GM18873 (cell line): ENCODE data around the gene ZNF644.
"Not testable (repeated sequence)": the region's sequence is repeated elsewhere in the genome, so short reads cannot be mapped to it uniquely, and the experiment has no call there.

ENCODE experiments used
- ATAC-seq: cut with Tn5 transposase; IDR thresholded peaks from one replicate; pipeline ENCODE4 v1.9.1; 2021; ENCODE audit warnings: mild to moderate bottlenecking, moderate library complexity, moderate number of reproducible peaks; ENCODE audit not compliant: unreplicated experiment, low FRiP score

Gene ZNF644

DNA sequence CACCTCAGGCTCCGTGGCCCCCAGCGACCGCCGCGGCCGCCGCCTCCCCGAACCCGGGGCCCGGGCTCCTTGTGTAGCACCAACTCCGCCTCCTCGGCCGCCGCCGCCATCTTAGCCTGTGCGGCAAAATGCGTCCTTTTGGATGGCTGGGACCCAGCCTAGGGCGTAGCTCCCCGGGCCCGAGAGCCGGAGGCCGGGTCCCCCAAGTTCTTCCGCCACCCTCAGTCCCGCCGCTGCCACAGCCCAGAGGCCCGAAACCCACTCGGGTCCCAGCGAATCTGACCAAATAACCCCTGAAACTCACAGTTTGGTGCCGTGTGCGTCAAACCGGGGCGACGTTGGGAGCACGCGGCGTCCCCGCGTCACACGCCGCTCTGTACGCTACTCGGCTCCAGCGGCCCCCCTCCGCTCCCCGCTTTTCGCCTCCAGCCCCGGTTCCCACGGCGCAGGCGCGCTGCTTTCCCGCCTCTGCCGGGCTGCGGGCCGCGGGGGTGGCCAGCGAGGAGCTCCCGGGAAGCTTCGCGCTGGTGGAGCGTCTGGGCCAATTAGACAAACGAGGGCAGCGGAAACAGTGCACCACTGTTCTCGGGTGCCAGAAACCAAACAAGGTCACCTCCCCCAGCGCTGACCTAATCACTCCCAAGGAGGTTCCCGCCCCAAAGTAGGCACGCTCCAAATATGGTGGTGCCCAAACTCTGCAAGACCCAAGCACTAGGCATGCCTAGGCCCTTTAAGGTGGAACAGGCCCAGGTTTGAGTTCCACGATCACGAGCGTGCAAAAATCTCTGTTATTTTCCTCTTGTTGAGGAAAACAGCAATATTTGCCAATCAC lies at the start of gene ZNF644:
TSS of gene ZNF644 (minus strand) at position 350 of the 832 bp plus-strand sequence. CDS start 39,682 bp downstream, outside the sequence.
- ATAC-seq, result peak; percentile 89

DNA sequence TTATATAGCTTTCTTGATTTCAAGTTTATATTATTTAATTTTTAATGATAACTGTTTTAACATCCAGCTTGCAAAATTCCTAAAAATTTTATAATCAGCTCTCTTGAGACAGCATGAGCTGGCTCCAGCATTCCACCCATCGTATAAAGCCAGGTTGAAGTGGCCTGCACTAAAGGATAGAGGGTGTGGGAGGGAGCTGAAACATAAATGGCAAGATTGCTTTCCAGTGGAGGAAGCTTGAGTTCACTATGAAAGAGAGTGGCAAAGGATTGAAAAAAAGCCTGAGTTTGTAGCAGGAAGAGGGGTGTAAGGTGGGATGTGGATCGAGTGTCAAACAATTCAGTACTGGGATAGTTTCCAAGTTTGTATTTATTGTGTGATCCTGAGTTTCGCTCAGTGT lies 48.5 kb upstream of the ZNF644 start:
- ATAC-seq, result no peak

DNA sequence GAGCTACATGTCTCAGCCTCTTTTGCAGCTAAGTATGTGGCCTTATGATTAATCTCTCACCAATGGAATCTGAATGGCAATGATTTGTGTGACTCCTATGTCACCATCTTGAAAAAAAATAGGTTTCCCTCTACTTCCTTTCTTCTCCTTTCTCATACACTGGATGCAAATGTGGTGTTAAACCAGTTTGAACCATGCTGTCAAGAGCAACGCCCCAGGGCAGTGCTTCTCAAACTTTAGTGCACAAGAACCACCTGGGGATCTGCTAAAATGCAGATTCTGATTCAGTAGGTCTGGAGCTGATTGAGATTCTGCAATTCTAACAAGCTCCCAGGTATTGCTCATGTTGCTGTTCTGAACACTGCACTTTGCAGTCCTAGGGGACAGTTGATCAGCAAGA lies 44.7 kb upstream of the ZNF644 start:
- ATAC-seq, result no peak

DNA sequence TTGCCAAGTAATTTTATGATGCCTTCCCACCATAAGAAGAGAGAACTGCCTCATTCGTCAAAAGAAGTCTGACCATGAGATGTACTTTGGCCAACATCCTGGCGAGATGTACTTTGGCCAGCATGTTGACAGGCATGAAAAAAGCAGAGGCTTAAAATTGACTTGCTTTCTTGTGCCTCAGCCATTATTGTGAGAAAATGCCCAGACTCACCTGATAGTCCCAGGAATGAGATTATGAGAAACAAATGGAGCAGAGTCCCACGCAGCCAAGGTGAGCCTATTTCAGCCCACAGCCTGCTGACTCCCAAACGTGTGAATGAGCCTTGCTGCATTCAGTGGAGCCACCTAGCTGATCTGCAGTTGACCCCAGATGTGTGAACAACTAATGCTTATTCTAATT lies 43.5 kb upstream of the ZNF644 start:
- ATAC-seq, result no peak

DNA sequence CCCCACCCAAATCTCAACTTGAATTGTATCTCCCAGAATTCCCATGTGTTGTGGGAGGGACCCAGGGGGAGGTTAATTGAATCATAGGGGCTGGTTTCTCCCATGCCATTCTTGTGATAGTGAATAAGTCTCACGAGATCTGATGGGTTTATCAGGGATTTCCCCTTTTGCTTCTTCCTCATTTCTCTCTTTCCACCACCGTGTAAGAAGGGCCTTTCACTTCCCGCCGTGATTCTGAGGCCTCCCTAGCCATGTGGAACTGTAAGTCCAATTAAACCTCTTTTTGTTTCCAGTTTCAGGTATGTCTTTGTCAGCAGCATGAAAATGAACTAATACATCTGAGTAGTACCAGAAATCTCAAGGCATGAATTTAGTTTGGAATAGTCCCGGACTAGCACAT lies 41.6 kb upstream of the ZNF644 start:
- ATAC-seq, result not testable (repeated sequence)

DNA sequence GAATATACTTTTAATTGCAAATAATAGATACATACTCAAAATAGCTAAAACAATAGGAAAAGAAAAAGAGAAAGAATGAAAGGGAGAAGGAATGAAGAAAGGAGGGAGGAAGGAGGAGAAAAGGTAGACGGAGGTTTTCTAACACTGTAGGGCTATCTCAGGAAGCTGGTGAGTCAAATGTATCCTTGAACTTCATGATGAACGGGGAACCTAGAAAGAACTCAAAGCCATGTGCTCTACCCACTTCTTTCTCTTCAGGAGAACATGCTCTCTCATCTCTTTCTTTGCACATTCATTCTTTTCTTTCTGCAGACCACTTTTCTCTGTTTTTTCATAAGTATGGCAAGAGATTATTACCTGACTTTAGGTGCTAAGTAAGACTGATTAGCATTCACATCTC lies 37.3 kb upstream of the ZNF644 start:
- no peak for ATAC-seq

DNA sequence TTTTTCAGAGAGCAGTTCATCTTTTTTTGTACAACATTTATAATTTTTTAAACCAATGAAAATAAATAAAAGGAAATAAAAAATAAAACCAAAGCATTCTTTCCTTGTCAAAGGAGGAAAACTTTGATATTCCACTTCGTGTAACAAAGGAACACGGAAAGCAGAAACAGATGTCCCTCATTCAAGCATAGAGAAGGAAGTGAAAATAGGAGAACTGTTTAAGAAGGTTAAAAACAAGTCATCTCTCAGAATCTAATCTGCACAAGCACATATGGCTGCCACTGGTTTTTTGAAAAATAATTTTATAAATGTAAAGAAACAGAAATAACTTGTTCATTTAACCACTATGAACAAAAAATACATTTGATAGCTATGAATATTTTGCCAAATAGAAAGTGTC lies 35.9 kb upstream of the ZNF644 start:
- no peak for ATAC-seq

DNA sequence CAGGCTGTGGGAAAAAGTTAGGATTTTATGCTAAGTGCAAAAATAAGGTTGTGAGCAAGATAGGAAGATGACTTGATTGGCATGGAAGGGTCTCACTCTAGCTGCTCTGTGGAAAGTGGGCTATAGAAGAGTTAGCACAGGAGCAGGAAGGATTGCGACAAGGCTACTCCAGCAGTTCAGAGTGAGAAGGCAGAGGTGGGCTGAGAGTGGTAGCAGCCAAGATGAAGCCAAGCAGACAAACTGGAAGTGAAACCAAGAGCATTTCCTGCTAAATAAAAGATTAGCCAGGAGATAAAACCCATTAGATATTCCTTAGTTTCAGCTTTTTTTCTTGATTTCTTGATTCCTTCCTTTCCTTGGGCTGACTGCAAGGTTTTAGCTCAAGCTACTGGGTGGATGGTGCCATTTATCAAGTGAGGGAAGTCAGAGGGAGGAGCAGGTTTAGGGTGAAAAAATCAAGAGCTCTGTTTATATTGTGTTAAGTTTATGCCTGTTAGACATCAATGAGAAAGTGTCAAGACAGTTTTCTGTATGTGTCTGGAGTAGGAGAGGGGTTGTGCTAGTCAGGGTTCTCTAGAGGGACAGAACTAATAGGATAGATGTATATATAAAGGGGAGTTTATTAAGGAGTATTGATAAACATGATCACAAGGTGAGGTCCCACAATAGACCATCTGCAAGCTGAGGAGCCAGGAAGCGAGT lies 33.1 kb upstream of the ZNF644 start:
- peak; percentile 78 for ATAC-seq

DNA sequence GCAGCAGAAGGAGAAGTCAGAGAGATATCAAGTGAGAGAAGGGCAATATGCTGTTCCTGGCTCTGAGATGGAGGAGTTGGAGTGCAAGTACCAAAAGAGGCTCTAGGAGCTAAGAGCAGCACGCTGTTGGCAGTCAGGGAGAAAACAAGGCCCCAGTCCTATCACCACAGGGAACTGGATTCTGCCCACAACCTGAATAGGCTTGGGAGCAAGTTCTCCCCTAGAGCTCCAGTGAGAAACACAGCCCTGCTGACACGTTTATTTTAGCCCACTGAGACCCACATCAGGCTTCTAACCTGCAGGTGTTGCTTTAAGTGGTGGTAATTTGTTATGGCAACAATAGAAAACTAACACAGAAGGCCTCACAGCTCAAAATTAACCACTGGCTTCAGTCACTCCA lies 31.8 kb upstream of the ZNF644 start:
- no peak for ATAC-seq

DNA sequence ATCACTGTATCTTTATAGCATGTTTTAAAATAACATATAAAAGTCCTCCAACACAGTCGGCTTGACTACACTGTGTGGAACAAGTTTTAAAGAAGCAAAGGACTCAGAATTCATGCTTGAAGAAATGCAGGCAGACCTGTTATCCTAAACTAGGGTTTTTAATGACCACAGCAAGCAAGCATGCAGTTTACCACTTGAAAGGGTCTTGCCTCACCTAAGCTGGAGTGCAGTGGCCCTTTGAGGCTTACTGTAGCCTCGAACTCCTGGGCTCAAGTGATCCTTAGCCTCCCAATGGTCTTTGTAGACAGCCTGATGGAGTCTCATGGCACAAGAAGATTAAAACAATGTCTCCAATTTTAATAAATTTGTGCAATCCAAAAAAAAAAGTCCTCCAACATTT lies 27.7 kb upstream of the ZNF644 start:
- ATAC-seq, result not testable (repeated sequence)

DNA sequence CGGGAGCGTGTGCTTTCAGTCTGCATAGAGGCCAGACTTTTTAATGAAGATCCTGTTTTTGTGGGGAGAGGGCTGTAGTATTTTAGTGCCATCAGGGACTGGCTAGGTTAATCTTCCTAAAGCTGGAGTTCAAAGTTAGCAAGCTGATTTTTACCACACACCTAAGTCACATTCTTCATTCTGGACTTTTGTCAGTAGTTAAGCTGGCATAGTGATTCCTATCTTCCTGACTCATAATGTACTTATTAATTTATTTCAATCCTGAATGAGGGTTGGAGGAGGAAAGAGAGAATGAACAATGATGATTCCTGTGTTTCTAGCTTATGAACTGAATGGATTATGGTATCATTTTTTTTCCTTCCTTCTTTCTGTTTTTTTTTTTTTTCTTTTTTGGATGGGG lies 24.9 kb upstream of the ZNF644 start:
- ATAC-seq, result no peak

DNA sequence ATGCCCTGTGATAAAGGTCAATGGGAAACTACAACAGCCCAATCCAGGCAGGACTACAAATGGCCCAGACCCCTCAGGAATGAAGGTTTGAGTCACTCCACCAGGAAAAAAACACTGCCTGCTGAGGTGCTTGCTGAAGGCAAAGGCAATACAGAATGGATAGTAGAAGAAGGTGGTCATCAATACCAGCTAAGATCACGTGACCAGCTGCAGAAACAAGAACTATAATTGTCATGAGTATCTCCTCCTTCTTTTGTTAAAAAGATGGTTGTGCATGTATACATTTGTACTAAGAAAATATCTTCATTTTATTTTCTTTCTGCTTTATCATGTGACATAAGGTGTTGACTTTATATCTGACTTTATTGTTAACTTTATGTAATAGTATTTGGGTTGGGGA lies 23.4 kb upstream of the ZNF644 start:
- no peak for ATAC-seq

DNA sequence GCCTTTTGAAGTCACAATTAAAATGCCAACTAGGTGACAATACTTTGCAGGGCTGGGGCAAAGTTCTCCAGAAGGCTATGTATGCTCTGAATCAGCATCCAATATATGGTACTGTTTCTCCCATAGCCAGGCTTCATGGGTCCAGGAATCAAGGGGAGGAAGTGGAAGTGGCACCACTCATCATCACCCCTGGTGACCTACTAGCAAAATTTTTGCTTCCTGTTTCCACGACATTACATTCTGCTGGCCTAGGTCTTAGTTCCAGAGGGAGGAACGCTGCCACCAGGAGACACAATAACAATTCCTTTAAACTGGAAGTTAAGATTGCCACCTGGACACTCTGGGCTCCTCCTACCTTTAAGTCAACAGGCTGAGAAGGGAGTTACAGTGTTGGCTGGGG lies 22.9 kb upstream of the ZNF644 start:
- not testable (repeated sequence) for ATAC-seq

DNA sequence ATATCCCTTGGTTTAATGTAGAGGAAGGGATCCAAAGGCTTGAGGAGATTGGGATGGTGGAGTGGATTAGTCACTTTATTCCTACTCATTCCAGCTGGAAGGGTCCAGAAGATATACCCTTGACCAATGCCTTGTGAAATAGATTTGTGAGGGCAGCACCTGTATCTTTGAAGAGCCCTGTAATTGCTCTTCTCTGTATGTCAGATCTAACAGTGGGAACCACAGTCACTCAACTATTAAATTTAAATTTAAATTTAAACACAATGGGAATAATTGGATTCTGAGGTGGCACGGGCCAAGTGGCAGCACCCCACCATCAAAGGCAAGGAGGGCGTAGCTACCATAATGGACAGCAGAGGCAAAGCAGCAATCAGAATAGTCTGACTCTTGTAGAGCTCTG lies 20.5 kb upstream of the ZNF644 start:
- ATAC-seq, result not testable (repeated sequence)

DNA sequence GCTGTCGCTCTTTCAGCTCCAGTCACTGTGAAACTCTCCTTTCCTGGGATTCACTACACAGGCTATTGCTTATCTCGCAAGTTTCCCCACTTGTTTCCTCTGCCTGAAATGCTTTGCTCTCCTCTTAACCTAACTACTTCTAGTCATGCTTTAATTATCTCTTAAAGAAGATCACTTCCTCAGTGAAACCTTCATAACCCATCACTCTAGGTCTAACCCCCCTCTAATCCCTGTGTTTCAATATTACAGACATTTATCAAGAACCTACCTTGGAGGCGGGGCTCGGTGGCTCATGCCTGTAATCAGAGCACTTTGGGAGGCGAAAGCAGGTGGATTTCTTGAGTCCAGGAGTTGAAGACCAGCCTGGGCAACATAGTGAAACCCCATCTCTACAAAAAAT lies 16.7 kb upstream of the ZNF644 start:
- no peak for ATAC-seq

DNA sequence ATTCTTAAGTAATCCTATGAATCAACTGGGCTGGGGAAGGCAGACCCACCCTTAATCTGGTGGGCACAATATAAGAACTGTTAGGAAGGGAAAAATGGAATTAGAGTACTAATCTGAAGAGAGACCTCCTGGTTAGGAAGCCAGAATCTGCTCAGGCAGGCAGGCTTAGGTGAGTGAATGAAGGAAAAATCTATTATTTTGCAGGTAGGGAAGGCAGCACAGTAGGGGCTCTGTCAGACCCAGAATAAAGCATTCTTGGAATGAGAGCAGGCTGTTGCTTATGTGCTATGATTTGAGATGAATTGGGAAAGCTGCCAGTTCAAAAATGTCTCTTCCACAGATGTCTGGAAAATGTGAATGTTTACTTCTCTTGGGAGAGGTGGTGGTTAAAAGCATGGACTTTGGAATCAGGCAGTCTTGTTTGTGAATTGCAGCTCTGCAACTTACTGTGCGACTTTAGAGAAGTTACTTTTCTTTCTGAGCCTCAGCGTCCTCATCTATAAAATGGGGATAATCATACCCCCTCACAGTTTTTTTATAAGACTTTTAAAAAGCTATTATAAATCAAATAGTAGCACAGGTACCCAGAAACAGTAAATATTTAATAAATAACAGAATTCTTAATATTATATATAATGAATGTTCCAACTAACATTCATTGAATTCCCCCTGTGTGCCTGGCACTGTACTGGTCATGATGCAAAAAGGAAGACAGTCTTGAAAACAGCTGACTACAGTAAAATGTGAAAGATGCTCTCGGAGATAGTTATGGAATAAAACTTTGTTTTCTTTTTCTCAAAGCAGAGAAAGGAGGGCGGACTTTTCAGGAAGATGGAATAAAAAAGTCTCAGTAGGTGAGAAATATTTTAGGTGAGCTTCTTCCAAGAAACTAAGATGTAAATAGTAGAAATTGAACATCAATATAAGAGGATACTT lies 15.3 kb upstream of the ZNF644 start:
- no peak for ATAC-seq

DNA sequence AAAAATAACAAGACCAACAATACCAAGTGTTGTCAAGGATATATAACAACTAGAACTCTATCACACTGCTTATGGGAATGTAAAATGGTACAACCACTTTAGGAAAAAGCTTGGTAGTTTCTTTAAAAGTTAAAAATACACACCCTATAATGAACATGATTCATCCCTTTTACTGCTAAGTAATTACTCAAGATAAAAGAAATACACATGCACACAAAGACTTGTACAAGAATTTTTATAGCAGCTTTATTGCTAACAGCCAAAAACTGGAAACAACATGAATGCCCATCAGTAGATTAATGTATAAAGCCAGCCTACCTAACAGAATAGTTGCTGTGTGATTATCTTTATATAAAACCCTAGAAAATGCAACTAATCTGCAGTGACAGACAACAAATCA lies 10.5 kb upstream of the ZNF644 start:
- no peak for ATAC-seq

DNA sequence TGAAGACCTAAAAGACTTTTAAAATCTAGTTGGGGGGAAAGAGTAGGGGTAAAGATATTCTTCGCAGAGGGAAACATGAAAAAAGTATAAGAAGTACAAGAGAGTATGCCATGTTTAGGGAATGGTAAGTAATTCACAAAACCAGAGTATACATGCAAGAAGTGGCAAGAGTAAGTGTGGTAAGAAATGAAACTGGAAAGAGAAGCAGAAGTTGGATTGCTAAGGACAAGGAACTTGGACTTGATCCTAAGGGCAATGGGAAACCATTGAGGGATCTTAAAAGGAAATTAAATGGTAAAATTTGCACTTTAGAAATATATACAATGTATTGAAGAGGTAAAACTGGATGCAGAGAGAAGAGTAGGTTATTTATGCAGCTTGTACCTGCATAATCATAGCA lies 9.2 kb upstream of the ZNF644 start:
- no peak for ATAC-seq

DNA sequence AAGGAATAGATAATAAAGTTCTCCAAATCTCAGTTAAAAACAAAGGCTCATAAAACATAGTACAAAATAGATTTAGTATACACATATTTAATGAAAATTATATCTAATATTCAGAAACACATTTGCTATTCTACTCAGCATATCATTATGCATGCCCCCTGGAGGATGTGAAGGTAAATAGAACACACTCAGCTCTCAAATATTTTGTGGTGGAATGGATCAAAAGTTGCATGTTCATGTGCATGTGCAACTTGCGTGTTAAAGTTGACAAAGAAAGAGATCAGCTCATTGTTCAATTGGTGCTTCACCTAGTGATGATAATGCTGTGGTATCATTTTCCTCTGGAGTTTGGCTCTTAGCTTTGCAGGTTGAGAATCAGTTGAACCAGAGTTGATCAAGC lies 4.9 kb upstream of the ZNF644 start:
- ATAC-seq, result no peak

DNA sequence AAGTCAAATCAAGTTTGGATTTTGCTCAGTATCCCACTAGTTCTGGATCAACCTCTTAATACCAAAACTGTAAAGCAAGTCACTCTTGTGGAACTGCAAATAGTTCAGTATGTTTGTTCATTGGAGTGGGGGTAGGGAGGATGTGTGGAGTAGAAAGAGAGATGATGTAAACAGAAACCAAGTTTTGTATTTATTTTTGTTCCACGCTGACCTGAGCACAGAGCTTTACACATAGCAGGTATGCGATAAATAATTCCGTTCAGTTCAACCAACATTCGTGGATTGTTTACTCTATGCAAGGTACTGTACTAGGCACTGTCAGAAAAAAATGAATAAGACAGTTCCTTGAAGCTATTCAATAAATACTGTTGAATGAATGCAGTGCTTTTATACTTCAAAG lies 4.5 kb upstream of the ZNF644 start:
- ATAC-seq, result peak; percentile 24
